ENCODE data around the gene NPHS1. TPM values are rescaled to one million over a fixed set of nuclear protein-coding genes. Genes with fewer than 3 reads are reported as not detected.

NPHS1 gene
- total RNA-seq, 1 donor from 2014 or later, result 4.7 TPM

DNA sequence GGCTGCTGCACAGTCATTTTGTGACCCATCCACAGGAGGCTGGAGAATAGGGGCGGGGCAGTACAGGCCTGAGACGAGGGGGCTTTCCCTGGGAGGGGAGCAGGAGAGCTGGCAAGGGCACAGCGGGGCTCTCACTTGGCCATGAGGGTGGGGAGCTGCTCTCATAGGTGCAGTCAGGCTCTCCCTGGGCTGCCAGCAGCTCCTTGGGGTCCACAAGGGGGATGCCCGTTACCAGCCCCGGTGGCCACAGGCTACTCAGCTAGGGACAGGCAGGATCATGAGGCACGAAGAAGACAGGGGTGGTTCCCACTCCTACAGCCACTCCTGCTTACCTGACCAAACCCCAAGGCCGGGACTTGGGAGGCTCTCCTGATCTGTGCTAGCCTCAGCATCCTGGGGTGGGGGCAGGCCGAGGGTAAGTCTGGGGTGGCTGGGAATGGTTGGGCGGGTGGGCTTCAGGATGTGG is 60.5 kb downstream of the NPHS1 start:
- Mint-ChIP-seq H3K27ac (ENCODE audit: unreplicated experiment) (no peak overlapping the region), H3K4me1 (ENCODE audit: low read depth, unreplicated experiment) (no peaks in the 10 kb centered on the region), H3K36me3 (ENCODE audit: unreplicated experiment) (no peaks in the 10 kb centered on the region), H3K27me3 (ENCODE audit: unreplicated experiment) (peaks cover 13% of the 10 kb centered on the region), H3K9me3 (ENCODE audit: unreplicated experiment) (peaks cover 3% of the 10 kb centered on the region), H3K4me3 (ENCODE audit: unreplicated experiment) (no peak overlapping the region)
- no peak for DNase-seq
- TF ChIP-seq, protein P1, sequence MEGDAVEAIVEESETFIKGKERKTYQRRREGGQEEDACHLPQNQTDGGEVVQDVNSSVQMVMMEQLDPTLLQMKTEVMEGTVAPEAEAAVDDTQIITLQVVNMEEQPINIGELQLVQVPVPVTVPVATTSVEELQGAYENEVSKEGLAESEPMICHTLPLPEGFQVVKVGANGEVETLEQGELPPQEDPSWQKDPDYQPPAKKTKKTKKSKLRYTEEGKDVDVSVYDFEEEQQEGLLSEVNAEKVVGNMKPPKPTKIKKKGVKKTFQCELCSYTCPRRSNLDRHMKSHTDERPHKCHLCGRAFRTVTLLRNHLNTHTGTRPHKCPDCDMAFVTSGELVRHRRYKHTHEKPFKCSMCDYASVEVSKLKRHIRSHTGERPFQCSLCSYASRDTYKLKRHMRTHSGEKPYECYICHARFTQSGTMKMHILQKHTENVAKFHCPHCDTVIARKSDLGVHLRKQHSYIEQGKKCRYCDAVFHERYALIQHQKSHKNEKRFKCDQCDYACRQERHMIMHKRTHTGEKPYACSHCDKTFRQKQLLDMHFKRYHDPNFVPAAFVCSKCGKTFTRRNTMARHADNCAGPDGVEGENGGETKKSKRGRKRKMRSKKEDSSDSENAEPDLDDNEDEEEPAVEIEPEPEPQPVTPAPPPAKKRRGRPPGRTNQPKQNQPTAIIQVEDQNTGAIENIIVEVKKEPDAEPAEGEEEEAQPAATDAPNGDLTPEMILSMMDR (IDR thresholded peaks at IDR 0.05; ENCODE audit: partially characterized antibody, unreplicated experiment), result no peak

DNA sequence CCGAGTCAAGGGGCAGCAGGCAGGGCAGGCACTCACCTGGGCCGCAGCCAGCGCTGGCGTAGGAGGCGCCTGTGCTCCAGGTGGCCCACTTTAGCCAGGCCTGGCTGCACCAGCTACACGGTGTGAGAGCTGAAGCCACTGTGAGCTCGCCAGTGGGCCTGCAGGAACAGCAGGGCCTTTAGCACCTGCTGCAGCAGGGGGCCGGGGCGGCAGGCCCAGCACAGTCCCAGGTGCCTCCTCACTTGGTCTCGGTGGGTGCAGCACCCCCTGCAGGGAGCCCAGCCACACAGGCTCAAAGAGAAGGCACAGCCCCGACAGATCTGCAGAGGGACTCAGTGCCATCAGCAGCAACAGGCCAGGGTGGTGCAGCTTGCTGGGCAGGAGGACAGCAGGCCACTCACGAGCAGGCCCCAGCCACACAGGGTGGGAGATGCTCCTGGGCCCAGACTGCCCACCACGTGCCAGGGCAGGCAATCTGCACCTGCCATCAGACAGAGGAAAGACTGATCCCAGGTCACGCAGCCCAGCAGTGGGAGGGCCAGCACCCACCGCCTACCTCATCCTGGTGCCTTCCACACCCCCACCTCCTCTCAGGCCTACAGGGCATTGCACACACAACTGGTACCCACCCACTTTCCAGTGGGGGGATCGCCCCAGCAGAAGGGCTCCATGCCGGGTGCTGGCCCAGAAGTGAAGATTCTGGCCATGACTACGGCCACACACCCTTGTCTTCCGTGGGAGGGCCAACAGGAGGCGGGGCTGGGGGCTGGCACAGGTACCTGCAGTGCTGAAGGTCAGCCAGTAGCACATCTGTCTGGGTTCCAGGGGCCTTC is 61.1 kb downstream of the NPHS1 start:
- H3K9me3 Mint-ChIP-seq (ENCODE audit: unreplicated experiment), result peaks cover 3% of the 10 kb centered on the region
- DNase-seq, result no peak

GRCh38 chr19:35789978-35790944 is 62.0 kb downstream of the NPHS1 start:
- Mint-ChIP-seq H3K4me3 (ENCODE audit: unreplicated experiment) (no peak overlapping the region), H3K27me3 (ENCODE audit: unreplicated experiment) (peaks cover 4% of the 10 kb centered on the region), H3K36me3 (ENCODE audit: unreplicated experiment) (peaks cover 5% of the 10 kb centered on the region), H3K9me3 (ENCODE audit: unreplicated experiment) (peaks cover 3% of the 10 kb centered on the region), H3K4me1 (ENCODE audit: low read depth, unreplicated experiment) (peaks cover 3% of the 10 kb centered on the region), H3K27ac (ENCODE audit: unreplicated experiment) (no peak overlapping the region)
- TF ChIP-seq, protein P1 (IDR thresholded peaks at IDR 0.05; ENCODE audit: partially characterized antibody, unreplicated experiment), result no peak
- no peak for DNase-seq

More for the DNA sequence above, 61.1 kb downstream of the NPHS1 start:
- peaks cover 1% of the 10 kb centered on the region for H3K36me3 Mint-ChIP-seq (ENCODE audit: unreplicated experiment)
- H3K27me3 Mint-ChIP-seq (ENCODE audit: unreplicated experiment), result peaks cover 8% of the 10 kb centered on the region
- no peak overlapping the region for H3K4me3 Mint-ChIP-seq (ENCODE audit: unreplicated experiment)
- TF ChIP-seq, protein P1 (IDR thresholded peaks at IDR 0.05; ENCODE audit: partially characterized antibody, unreplicated experiment), result no peak
- peaks cover under 1% of the 10 kb centered on the region for H3K4me1 Mint-ChIP-seq (ENCODE audit: low read depth, unreplicated experiment)
- no peak overlapping the region for H3K27ac Mint-ChIP-seq (ENCODE audit: unreplicated experiment)

DNA sequence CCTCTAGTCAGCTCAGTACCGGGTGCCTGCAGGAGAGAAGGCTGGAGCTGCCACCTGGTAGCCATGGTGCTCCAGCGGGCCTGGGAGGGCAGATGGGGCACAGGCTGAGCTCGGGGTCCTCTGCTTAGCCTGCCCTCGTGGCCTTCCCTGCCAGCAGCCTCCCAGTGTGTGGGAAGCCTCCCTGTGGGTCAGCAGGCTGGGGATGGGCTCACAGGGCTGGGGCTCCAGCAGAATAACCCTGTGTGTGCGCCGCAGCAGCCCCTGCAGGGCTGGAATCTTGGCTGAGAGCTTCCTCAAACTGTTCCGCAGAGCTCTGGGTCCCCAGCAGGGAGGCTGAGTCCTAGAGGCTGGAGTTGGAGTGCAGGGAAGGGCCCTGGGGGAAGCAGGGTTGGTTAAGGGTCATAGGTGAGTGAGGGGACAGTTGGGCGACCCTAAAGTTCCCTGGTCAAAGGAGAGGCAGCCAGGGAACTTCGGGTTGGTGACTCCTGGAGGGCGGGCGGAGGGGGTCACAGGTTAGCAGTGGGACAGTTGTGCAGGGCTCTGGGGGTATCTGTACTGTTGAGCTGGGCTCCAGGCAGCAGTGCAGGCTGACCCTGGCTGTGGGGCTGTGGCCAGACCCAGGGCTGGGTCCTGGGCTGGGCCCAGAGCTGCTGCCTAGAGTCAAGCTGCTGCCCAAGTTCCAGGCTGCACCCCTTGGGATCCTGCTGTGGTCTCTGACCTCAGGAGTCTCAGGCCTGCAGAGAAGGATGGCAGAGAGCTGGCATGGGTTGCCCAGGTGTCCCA is 62.9 kb downstream of the NPHS1 start:
- TF ChIP-seq, protein P1 (IDR thresholded peaks at IDR 0.05; ENCODE audit: partially characterized antibody, unreplicated experiment), result no peak
- H3K27me3 Mint-ChIP-seq (ENCODE audit: unreplicated experiment), result peaks cover 4% of the 10 kb centered on the region
- H3K4me3 Mint-ChIP-seq (ENCODE audit: unreplicated experiment), result no peak overlapping the region
- H3K9me3 Mint-ChIP-seq (ENCODE audit: unreplicated experiment), result peaks cover 3% of the 10 kb centered on the region
- no peak for DNase-seq
- peaks cover 5% of the 10 kb centered on the region for H3K36me3 Mint-ChIP-seq (ENCODE audit: unreplicated experiment)
- H3K4me1 Mint-ChIP-seq (ENCODE audit: low read depth, unreplicated experiment), result peaks cover 3% of the 10 kb centered on the region
- no peak overlapping the region for H3K27ac Mint-ChIP-seq (ENCODE audit: unreplicated experiment)

Measured in glutamatergic neuron (in vitro differentiated cells).